ENCODE results near the gene TMC4.
A peak's percentile ranks its signal among the peaks of the same experiment; 100 is the strongest.

Gene TMC4

DNA sequence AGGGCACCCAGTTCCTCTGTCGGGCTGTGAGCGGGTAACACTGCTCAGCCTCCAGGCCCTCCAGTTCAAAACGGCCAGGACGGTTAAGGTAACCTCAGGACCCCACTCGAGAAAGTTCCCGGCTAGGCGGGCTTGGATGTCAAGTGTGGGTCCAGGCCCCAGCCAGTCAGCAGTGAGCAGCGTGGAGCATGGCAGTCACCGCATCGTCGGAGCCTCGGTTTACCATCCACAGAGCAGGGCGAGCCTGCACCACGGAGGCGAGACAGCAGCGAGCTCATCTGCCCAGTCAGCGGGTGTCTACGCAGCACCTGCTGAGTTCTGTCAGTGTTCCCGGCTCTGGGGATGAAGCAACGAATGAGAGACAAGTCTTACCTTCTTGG lies 43.4 kb downstream of the TMC4 start:
- DNase-seq: no peak

DNA sequence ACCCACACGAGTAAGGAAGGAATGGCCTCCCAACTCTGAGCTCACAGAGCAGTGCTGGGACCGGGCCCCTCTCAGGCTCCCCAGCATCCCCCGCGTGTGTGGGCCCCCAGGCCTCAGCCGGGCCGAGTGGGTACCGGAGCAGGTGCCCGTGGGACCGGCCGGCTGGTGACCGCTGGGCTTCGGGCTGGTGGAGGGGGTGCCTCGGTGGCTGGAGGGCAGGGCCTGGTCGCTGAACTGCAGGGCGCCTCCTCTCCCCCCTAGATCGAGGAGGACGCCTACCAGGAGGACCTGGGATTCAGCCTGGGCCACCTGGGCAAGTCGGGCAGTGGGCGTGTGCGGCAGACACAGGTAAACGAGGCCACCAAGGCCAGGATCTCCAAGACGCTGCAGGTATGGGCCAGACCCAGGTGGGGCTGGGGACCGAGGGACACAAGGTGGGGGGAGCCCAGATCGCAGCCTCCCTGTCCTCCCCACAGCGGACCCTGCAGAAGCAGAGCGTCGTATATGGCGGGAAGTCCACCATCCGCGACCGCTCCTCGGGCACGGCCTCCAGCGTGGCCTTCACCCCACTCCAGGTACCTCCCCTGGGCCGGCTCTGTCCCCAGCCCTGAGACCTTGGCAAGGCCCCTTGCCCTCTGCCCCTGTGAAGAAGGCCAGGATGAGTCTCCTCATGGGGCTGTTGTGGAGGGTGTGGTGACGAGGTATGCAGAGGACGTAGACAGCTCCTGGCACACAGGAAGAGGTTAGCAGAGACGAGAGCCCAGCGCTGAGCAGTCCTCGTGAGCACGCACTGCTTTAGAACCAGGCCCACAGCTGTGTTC lies 44.0 kb downstream of the TMC4 start:
- DNase-seq: no peak

DNA sequence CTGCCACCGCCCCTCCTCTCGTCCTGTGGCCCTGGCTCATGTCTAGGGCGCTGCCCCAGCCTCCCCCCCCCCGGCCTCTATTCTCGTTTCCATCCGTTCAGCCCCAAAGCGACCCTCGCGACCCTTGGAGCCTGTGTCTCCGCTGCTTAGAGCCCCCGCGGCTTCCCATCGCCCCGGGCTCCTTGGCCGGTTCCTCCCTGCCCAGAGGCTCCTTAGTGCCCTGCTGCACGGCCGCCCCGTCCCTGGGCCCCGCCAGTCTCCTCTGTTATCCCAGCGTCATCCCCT lies 44.6 kb downstream of the TMC4 start:
- no peak for DNase-seq

DNA sequence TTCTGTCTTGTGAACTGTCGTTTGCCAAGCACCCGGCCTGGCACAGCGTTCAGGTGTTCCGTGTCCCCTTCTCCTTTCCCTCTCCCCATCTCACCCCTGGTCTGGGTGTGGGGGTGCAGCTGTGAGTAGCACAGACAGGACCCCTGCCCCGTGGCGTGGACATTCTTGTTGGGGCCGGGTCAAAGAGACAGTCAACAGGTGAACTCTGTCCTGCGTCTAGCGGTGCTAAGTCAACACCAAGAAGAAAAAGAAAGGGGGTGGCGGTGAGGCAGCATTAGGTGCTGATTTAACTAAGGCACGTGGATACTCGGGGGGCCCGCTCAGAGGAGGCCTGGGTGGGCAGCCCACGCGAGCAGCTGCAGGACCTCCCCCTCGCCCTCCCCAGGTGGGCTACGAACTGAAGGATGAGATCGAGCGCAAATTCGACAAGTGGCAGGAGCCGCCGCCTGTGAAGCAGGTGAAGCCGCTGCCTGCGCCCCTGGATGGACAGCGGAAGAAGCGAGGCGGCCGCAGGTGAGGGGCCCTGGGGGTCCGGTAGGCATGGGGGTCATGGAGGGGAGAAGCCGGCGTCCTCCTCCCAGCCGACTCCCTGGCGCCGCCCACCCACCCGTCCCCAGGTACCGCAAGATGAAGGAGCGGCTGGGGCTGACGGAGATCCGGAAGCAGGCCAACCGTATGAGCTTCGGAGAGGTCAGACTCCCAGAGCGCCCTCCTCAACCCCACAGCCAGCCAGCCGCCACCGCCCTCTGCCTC lies 45.1 kb downstream of the TMC4 start:
- DNase-seq: no peak

DNA sequence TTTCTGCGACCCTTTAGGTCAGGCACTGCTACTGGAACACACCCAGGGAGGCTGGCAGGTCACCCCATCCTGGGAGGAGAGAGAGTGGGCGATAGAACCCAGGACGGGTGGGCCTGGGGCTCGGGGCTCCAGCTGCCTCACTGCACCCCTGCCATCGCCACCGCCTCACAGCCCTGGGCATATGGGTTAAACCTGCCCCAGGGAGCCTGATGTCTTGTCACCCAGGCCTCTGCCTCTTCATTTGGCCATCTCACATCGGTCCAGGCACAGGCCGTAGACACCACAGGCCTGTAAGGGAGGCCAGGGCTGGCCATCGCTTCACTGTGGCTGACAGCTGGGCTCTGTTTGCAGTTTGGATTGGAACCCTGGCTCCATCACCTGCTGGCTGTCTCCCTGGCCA lies 47.2 kb downstream of the TMC4 start:
- no peak for DNase-seq

DNA sequence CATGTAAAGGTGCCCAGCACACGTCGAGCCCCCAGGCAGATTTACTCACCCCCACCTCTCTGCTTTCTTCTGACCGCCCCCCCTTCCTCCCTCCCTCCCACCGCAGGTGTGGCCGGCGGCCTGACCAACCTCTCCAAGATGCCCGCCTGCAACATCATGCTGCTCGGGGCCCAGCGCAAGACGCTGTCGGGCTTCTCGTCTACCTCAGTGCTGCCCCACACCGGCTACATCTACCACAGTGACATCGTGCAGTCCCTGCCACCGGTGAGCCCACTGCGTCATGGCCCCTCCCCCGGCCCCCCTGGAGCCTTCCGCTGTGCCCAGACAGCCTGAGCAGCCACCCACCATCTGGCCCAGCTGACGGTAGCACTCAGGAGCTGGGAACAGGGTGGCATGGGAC lies 48.6 kb downstream of the TMC4 start:
- DNase-seq: no peak

DNA sequence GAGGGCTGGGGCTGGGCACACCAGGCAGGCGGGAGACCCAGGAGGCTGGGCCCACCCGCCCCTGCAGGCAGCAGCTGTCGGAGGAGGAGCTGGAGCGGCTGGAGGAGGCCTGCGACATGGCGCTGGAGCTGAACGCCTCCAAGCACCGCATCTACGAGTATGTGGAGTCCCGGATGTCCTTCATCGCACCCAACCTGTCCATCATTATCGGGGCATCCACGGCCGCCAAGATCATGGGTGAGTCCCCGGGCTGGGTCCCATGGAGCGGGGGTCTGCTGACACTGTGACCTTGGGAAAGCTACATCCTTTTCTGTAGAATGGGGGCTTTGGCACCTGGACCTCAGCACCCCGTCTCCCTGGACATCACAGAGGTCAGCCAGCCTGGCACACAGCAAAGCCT lies 49.3 kb downstream of the TMC4 start:
- no peak for DNase-seq

DNA sequence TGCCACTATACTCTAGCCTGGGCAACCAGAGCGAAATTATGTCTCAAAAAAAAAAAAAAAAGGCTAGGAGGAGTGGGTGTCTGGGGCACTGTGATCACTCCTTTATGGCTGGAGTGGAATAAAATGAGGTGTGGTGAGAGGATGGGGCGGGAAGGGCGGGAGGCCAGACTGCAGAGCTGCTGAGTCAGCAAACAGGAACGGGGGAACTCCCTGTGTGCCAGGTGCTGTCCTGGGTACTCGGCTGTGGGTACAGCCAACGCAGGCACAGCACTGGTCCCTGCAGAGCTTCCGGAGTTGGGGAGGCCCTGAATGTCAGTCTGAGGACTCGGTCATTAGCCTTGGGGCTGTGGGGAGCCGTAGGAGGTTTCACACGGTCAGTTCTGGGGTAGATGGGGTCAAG lies 51.7 kb downstream of the TMC4 start:
- DNase-seq: no peak

DNA sequence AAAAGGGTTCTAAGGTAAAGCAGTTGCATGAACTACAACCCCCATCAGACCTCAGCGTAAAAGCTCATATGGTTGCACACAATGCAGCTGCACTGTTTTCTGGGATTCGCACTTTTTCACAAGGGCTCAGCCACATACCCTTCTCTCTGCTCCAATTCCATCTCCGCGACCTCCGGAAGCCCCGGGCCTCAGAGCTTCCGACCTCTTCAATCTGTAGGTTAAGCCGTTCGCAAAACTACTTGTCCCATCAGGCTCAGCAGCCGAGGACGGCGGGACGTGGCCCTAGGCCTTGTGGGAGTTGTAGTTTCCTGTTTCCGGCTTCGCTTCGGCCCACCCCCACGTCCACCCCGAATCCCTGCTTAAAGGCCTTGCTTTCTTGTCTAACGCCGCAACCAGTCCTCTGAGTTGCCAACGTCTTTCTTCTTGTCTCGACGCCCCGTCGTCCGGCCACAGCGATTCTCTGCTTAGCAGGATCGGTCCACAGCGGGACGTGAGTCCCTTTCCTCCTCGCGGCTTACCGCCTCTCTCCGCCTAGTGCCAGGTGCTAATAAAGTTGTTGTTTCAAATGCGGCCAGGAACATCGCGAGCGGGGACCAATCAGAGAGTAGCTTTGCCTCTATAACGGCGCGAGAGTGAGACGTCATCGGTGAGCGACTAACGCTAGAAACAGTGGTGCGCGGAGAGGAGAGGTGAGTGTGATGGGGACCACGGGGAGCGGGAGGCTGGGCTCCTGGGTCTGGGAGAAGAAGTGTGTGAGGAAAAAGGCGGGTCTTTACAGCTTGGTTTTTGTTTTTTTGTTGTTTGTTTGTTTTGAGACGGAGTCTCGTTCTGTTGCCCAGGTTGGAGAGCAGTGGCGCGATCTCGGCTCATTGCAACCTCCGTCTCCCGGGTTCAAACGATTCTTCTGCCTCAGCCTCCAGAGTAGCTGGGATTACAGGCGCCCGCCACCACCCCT lies 57.6 kb downstream of the TMC4 start, which contains the start of the genes PRPF31 and TFPT:
Gene PRPF31, plus strand, starts transcription at position 646 of the 955 bp plus-strand sequence. CDS start 2,525 bp downstream, outside the sequence.
Gene TFPT, minus strand, starts transcription at position 549 of the 955 bp plus-strand sequence. Its CDS starts 388 bp downstream, at position 161.
- peak; percentile 76 to 99 (median 94) for DNase-seq

DNA sequence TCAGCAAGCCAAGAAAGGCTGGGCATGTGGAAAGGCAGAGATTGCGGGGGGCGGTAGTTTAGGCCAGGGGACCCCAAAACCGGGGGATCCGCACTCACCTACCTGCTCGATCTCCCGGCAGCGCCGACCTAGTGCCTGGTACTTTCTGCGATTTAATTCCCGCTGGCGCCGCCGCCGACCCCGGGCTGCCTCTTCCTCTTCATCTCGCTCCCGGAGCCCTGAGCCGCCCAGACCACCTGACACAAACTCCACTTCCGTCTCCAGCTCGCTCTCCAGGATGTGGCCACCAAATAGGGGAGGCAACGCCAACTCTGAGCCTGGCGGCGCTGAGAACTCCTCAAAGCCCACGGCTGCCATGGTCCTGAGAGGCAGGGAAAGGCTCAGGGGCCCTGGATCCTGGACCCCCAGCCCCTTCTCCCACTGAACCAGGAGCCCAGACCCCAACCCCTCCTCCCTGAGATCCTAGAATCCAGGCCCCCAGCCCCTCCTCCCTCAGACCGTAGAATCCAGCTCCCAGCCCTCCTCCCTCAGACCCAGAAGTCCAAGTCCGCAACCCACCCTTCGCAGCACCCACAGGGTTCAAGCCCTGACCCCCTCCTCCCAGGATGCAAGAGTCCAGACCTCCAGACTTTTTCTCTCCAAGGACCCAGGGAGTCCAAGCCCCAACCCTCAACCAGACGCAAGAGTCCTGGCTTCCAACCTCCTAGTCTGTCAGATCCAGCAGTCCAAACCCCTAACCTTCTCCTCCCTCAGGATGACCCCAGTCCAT lies 58.4 kb downstream of the TMC4 start:
- DNase-seq: peak in 3 of 5 experiments; percentile 46 to 83 (median 55)

Measured in T-helper 2 cell (primary cell).